ENCODE data around the gene OSCP1.
"Not testable (repeated sequence)": the region's sequence is repeated elsewhere in the genome, so short reads cannot be mapped to it uniquely, and the experiment has no call there.

The OSCP1 gene

GRCh38 chr1:36481771-36482723 is 31.8 kb upstream of the OSCP1 start:
- H3K36me3 ChIP-seq (replicated peaks) = no peaks in the 10 kb centered on the region
- H3K4me1 ChIP-seq = no peaks in the 10 kb centered on the region
- no peaks in the 10 kb centered on the region for H3K9me3 ChIP-seq
- no peak overlapping the region for H3K4me3 ChIP-seq
- DNase-seq (ENCODE audit: low spot score in 2 of 2) = no peak
- in situ Hi-C loops (cut with MboI; ENCODE audit: low sequenced_read_pairs) = no loop called here
- no peaks in the 10 kb centered on the region for H3K27me3 ChIP-seq (ENCODE audit: low read depth)

GRCh38 chr1:36481091-36481490 is 30.8 kb upstream of the OSCP1 start:
- in situ Hi-C loops (cut with MboI; ENCODE audit: low sequenced_read_pairs) = no loop called here
- H3K4me1 ChIP-seq = no peaks in the 10 kb centered on the region; the same call in 1 of the 2 replicates
- no peaks in the 10 kb centered on the region for H3K27me3 ChIP-seq (ENCODE audit: low read depth)
- no peaks in the 10 kb centered on the region for H3K36me3 ChIP-seq (replicated peaks)
- DNase-seq (ENCODE audit: low spot score in 2 of 2) = no peak
- no peaks in the 10 kb centered on the region for H3K9me3 ChIP-seq
- no peak overlapping the region for H3K4me3 ChIP-seq

- Histone ChIP-seq H3K4me3 (no peak overlapping the region), H3K27me3 (ENCODE audit: low read depth) (no peaks in the 10 kb centered on the region), H3K4me1 (no peaks in the 10 kb centered on the region; the same call in 1 of the 2 replicates), H3K36me3 (replicated peaks) (no peaks in the 10 kb centered on the region), H3K9me3 (no peaks in the 10 kb centered on the region)
- DNase-seq (ENCODE audit: low spot score in 2 of 2) = no peak
- in situ Hi-C loops (cut with MboI; ENCODE audit: low sequenced_read_pairs) = no loop called here
These were observed 29.9 kb upstream of the OSCP1 start for GRCh38 chr1:36480161-36480560.

GRCh38 chr1:36479505-36480051 is 29.3 kb upstream of the OSCP1 start:
- H3K9me3 ChIP-seq = no peaks in the 10 kb centered on the region
- no peaks in the 10 kb centered on the region for H3K36me3 ChIP-seq (replicated peaks)
- in situ Hi-C loops (cut with MboI; ENCODE audit: low sequenced_read_pairs) = no loop called here
- no peaks in the 10 kb centered on the region for H3K27me3 ChIP-seq (ENCODE audit: low read depth)
- H3K4me1 ChIP-seq = no peaks in the 10 kb centered on the region; the same call in 1 of the 2 replicates
- no peak overlapping the region for H3K4me3 ChIP-seq
- no peak for DNase-seq (ENCODE audit: low spot score in 2 of 2)

GRCh38 chr1:36477615-36478014 is 27.4 kb upstream of the OSCP1 start:
- H3K9me3 ChIP-seq; DNase-seq (ENCODE audit: low spot score in 2 of 2); H3K27me3 ChIP-seq (ENCODE audit: low read depth); in situ Hi-C loops (cut with MboI; ENCODE audit: low sequenced_read_pairs); H3K4me3 ChIP-seq; H3K4me1 ChIP-seq; H3K36me3 ChIP-seq (replicated peaks): not testable (repeated sequence)

GRCh38 chr1:36476945-36477344 is 26.7 kb upstream of the OSCP1 start:
- no peak for DNase-seq (ENCODE audit: low spot score in 2 of 2)
- no peaks in the 10 kb centered on the region; the same call in 1 of the 2 replicates for H3K4me1 ChIP-seq
- H3K27me3 ChIP-seq (ENCODE audit: low read depth) = no peaks in the 10 kb centered on the region
- in situ Hi-C loops (cut with MboI; ENCODE audit: low sequenced_read_pairs) = no loop called here
- no peaks in the 10 kb centered on the region for H3K36me3 ChIP-seq (replicated peaks)
- H3K9me3 ChIP-seq = no peaks in the 10 kb centered on the region
- H3K4me3 ChIP-seq = no peak overlapping the region

GRCh38 chr1:36475910-36476604 is 25.8 kb upstream of the OSCP1 start:
- no peaks in the 10 kb centered on the region for H3K36me3 ChIP-seq (replicated peaks)
- no peak overlapping the region for H3K4me3 ChIP-seq
- no peaks in the 10 kb centered on the region for H3K27me3 ChIP-seq (ENCODE audit: low read depth)
- DNase-seq (ENCODE audit: low spot score in 2 of 2) = no peak
- in situ Hi-C loops (cut with MboI; ENCODE audit: low sequenced_read_pairs) = no loop called here
- H3K9me3 ChIP-seq = no peaks in the 10 kb centered on the region
- no peaks in the 10 kb centered on the region; the same call in 1 of the 2 replicates for H3K4me1 ChIP-seq

- Histone ChIP-seq H3K27me3 (ENCODE audit: low read depth) (no peaks in the 10 kb centered on the region), H3K4me1 (no peaks in the 10 kb centered on the region; the same call in 1 of the 2 replicates), H3K4me3 (no peak overlapping the region), H3K9me3 (no peaks in the 10 kb centered on the region), H3K36me3 (replicated peaks) (no peaks in the 10 kb centered on the region)
- no peak for DNase-seq (ENCODE audit: low spot score in 2 of 2)
- in situ Hi-C loops (cut with MboI; ENCODE audit: low sequenced_read_pairs) = no loop called here
These were observed 25.1 kb upstream of the OSCP1 start for GRCh38 chr1:36475341-36475740.

- Histone ChIP-seq H3K4me3 (no peak overlapping the region), H3K4me1 (no peaks in the 10 kb centered on the region; the same call in 1 of the 2 replicates), H3K9me3 (no peaks in the 10 kb centered on the region), H3K27me3 (ENCODE audit: low read depth) (no peaks in the 10 kb centered on the region), H3K36me3 (replicated peaks) (no peaks in the 10 kb centered on the region)
- DNase-seq (ENCODE audit: low spot score in 2 of 2) = no peak
- in situ Hi-C loops (cut with MboI; ENCODE audit: low sequenced_read_pairs) = no loop called here
These were observed 22.4 kb upstream of the OSCP1 start for GRCh38 chr1:36472656-36473055.

GRCh38 chr1:36471830-36472641 is 21.8 kb upstream of the OSCP1 start:
- H3K36me3 ChIP-seq (replicated peaks) = no peaks in the 10 kb centered on the region
- H3K9me3 ChIP-seq = no peaks in the 10 kb centered on the region
- H3K27me3 ChIP-seq (ENCODE audit: low read depth) = no peaks in the 10 kb centered on the region
- in situ Hi-C loops (cut with MboI; ENCODE audit: low sequenced_read_pairs) = no loop called here
- H3K4me1 ChIP-seq = no peaks in the 10 kb centered on the region; the same call in 1 of the 2 replicates
- DNase-seq (ENCODE audit: low spot score in 2 of 2) = no peak
- H3K4me3 ChIP-seq = no peak overlapping the region

- Histone ChIP-seq H3K27me3 (ENCODE audit: low read depth) (no peaks in the 10 kb centered on the region), H3K36me3 (replicated peaks) (no peaks in the 10 kb centered on the region), H3K9me3 (0 out of 2 replicates have a peak, but pooled peaks cover 2% of the 10 kb centered on the region), H3K4me3 (no peak overlapping the region), H3K4me1 (peaks cover 17% of the 10 kb centered on the region)
- no peak for DNase-seq (ENCODE audit: low spot score in 2 of 2)
- in situ Hi-C loops (cut with MboI; ENCODE audit: low sequenced_read_pairs) = no loop called here
These were observed 18.9 kb upstream of the OSCP1 start for GRCh38 chr1:36469163-36469562.

- Histone ChIP-seq H3K4me1 (peaks cover 20% of the 10 kb centered on the region), H3K9me3 (0 out of 2 replicates have a peak, but pooled peaks cover 2% of the 10 kb centered on the region), H3K27me3 (ENCODE audit: low read depth) (no peaks in the 10 kb centered on the region), H3K4me3 (no peak overlapping the region), H3K36me3 (replicated peaks) (0 out of 2 replicates have a peak, but pooled peaks cover 3% of the 10 kb centered on the region)
- DNase-seq (ENCODE audit: low spot score in 2 of 2) = no peak
- in situ Hi-C loops (cut with MboI; ENCODE audit: low sequenced_read_pairs) = no loop called here
These were observed 17.6 kb upstream of the OSCP1 start for GRCh38 chr1:36467700-36468455.

Measured in HAP-1 (cell line).